GM19455 (cell line): ENCODE results near the gene TMC8.
A peak's percentile ranks its signal among the peaks of the same experiment; 100 is the strongest.
"Not testable (repeated sequence)": the region's sequence is repeated elsewhere in the genome, so short reads cannot be mapped to it uniquely, and the experiment has no call there.

ENCODE experiments used
- ATAC-seq: cut with Tn5 transposase; IDR thresholded peaks from one replicate; pipeline ENCODE4 v1.9.1; 2021; ENCODE audit not compliant: unreplicated experiment

The TMC8 gene

DNA sequence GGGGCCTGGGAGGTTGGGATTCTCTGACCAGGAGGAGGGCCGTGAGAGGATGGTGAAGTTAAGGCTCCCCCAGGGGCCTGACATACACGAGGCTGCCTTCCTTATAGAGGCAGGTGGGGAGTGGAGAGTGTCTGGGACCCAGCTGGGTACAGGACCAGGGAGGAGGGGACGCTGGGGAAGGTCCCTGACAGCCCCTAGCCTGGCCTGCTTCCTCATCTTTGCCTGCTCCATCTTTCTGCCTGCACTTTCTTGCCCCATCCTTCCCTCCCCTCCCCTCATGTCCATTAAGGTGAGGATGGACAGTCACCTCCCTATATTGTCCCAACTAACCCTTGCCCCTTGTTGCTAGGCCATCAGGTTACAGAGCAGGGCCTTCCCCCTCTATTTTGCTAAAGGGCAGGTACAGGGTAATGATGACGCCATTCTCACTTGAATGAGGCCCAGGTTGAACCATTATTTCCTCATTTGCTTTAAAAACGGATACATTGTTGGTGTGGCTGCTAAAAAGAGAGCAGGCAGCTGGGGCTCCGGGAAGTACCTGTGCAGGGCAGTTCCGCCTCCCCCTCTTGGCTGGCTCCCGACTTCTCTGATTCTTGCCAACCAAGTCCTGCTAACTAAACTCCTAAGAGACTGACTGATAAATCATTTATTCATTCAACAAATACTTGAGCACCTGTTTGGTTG lies 16.9 kb downstream of the TMC8 start:
- ATAC-seq: no peak

- no peak for ATAC-seq
Observed at GRCh38 chr17:78148286-78149016, 17.9 kb downstream of the TMC8 start.

GRCh38 chr17:78151514-78152008 lies 21.0 kb downstream of the TMC8 start:
- no peak for ATAC-seq

- no peak for ATAC-seq
Observed at GRCh38 chr17:78154903-78155811, 24.6 kb downstream of the TMC8 start.

DNA sequence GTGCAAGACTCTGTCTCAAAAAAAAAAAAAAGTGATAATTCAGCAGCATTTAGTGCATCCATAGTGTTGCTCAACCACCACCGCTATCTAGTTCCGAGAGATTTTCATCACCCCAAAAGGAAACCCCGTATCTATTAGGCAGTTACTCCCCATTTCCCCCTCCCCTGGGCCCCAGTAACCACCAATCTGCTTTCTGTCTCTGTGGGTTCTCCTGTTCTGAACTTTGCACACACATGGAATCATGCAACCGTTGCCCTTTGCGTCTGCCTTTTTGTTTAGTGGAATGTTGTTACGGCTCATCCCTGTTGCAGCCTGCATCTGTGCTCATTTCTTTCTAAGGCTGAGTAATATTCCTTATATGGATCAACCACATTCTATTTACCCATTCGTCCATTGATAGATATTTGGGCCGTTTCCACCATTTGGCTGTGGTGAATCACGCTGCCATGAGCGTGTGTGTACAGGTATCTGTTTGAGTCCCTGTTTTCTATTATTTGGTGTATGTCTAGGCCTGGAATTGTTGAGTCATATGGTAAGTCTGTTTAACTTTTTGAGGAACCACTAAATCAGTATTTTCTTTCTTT lies 29.1 kb downstream of the TMC8 start:
- peak; percentile 47 for ATAC-seq

- ATAC-seq: no peak
Observed at GRCh38 chr17:78163881-78164747, 33.5 kb downstream of the TMC8 start.

GRCh38 chr17:78164748-78165607 lies 34.4 kb downstream of the TMC8 start:
- ATAC-seq: no peak

DNA sequence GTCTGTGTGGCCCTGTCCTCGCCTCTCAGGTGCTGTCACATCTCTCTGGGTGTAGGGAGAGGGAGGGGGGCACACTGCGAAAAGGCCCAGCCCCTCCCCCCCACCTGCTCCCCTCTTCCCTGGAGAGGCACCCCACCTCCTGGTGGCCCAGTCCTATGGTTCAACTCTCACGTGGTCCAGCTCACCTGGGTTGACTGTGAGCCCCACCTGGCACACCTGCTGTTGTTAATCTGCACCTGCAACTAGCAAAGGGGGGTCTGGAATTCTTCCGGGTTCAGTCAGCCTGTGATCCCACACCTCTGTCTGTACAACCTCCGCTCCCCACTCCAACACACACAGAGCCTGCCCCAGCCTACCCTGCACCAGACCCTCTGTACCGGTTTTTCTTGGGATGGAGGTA lies 35.8 kb downstream of the TMC8 start:
- ATAC-seq: no peak

DNA sequence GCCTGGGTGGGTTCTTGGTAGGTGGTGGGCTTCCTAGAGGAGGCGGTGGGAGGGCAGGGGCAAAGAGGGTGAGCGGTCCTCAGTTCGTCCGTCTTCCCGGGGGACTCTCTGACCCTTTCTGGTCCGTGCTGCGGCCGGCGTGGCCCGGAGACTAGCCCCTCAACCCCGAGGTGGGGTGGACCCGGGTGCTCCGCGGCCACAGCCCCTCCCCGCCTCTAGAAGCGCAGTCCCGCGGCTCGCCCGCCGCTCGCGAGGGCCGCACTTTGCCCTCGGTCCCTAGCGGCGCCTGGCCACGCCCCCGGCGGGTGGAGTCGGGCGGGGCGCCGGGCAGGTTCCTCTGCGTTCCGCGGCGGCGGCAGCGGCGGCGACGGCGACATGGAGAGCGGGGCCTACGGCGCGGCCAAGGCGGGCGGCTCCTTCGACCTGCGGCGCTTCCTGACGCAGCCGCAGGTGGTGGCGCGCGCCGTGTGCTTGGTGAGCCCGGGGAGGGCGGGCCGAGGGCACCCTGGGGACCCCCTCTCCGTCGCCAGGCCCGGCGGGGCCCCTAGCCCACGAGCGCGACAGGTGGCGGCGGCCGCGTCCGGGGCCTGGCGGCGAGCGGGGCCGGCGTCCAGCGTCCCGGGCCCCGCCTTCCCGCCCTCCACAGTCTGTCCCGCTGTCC lies 37.8 kb downstream of the TMC8 start, which contains the start of gene SYNGR2:
Gene SYNGR2 (plus strand): TSS at position 340 of the 661 bp plus-strand sequence. CDS start 36 bp downstream, at position 376.
- no peak for ATAC-seq

GRCh38 chr17:78168903-78169793 lies 38.6 kb downstream of the TMC8 start:
- no peak for ATAC-seq

GRCh38 chr17:78170692-78171590 lies 40.4 kb downstream of the TMC8 start:
- ATAC-seq: no peak

GRCh38 chr17:78171591-78172248 lies 41.1 kb downstream of the TMC8 start:
- not testable (repeated sequence) for ATAC-seq

- ATAC-seq: no peak
Observed at GRCh38 chr17:78172249-78173051, 41.9 kb downstream of the TMC8 start.

- ATAC-seq: no peak
Observed at GRCh38 chr17:78173097-78173715, 42.6 kb downstream of the TMC8 start.
